Measurements from ENCODE around the gene TTC3. TPM values are rescaled to one million over a fixed set of nuclear protein-coding genes. Genes with fewer than 3 reads are reported as not detected.

The TTC3 gene
- total RNA-seq, 1 donor from 2014 or later: 223 TPM

GRCh38 chr21:37200641-37201480 lies 127.8 kb downstream of the TTC3 start:
- Histone ChIP-seq H3K79me2 (ENCODE audit: insufficient read depth, low read length) (no peaks in the 10 kb centered on the region), H3K27ac (ENCODE audit: low read depth, low read length) (no peak overlapping the region), H3K36me3 (ENCODE audit: insufficient read depth, low read length) (peaks cover 34% of the 10 kb centered on the region), H3K9ac (ENCODE audit: low read length) (no peak overlapping the region), H3K9me3 (ENCODE audit: insufficient read depth, low read depth, low read length) (no peaks in the 10 kb centered on the region), H3K4me3 (ENCODE audit: insufficient read depth, low read depth, low read length) (no peak overlapping the region), H3K27me3 (ENCODE audit: insufficient read depth, low read length) (no peaks in the 10 kb centered on the region), H2AFZ (ENCODE audit: low read depth, low read length) (no peak overlapping the region), H4K20me1 (ENCODE audit: insufficient read depth, low read length) (peaks cover 25% of the 10 kb centered on the region), H3K4me1 (ENCODE audit: insufficient read depth, low read length) (peaks cover 18% of the 10 kb centered on the region), H3K4me2 (ENCODE audit: low read length) (no peak overlapping the region)
- no peak overlapping the region for H3K4me3 Mint-ChIP-seq (ENCODE audit: unreplicated experiment)
- no peak overlapping the region for H3K27ac Mint-ChIP-seq (ENCODE audit: unreplicated experiment)
- H3K9me3 Mint-ChIP-seq (ENCODE audit: unreplicated experiment): no peaks in the 10 kb centered on the region
- peaks cover 31% of the 10 kb centered on the region for H3K36me3 Mint-ChIP-seq (ENCODE audit: low read depth, unreplicated experiment)
- DNase-seq (ENCODE audit: low read depth): no peak
- FAIRE-seq: no peak
- no peak for TF ChIP-seq EZH2 (IDR thresholded peaks at IDR 0.05; ENCODE audit: insufficient read depth, low read length)
- TF ChIP-seq, protein P1, sequence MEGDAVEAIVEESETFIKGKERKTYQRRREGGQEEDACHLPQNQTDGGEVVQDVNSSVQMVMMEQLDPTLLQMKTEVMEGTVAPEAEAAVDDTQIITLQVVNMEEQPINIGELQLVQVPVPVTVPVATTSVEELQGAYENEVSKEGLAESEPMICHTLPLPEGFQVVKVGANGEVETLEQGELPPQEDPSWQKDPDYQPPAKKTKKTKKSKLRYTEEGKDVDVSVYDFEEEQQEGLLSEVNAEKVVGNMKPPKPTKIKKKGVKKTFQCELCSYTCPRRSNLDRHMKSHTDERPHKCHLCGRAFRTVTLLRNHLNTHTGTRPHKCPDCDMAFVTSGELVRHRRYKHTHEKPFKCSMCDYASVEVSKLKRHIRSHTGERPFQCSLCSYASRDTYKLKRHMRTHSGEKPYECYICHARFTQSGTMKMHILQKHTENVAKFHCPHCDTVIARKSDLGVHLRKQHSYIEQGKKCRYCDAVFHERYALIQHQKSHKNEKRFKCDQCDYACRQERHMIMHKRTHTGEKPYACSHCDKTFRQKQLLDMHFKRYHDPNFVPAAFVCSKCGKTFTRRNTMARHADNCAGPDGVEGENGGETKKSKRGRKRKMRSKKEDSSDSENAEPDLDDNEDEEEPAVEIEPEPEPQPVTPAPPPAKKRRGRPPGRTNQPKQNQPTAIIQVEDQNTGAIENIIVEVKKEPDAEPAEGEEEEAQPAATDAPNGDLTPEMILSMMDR (IDR thresholded peaks at IDR 0.05; ENCODE audit: insufficient read depth, low read depth, low read length): no peak
- no peaks in the 10 kb centered on the region for H3K27me3 Mint-ChIP-seq (ENCODE audit: low read depth, unreplicated experiment)
- peaks cover 30% of the 10 kb centered on the region for H3K4me1 Mint-ChIP-seq (ENCODE audit: low read depth, unreplicated experiment)

- H3K27ac Mint-ChIP-seq (ENCODE audit: unreplicated experiment): peak overlapping the region; percentile 48
- H3K9me3 Mint-ChIP-seq (ENCODE audit: unreplicated experiment): no peaks in the 10 kb centered on the region
- no peaks in the 10 kb centered on the region for H3K9me3 ChIP-seq (ENCODE audit: insufficient read depth, low read depth, low read length)
- H3K4me1 ChIP-seq (ENCODE audit: insufficient read depth, low read length): peaks cover 19% of the 10 kb centered on the region
- H4K20me1 ChIP-seq (ENCODE audit: insufficient read depth, low read length): peaks cover 26% of the 10 kb centered on the region
- TF ChIP-seq, protein P1 (IDR thresholded peaks at IDR 0.05; ENCODE audit: insufficient read depth, low read depth, low read length): no peak
- no peak for TF ChIP-seq EZH2 (IDR thresholded peaks at IDR 0.05; ENCODE audit: insufficient read depth, low read length)
- H3K27me3 Mint-ChIP-seq (ENCODE audit: low read depth, unreplicated experiment): no peaks in the 10 kb centered on the region
- no peaks in the 10 kb centered on the region for H3K27me3 ChIP-seq (ENCODE audit: insufficient read depth, low read length)
- H3K36me3 ChIP-seq (ENCODE audit: insufficient read depth, low read length): peaks cover 32% of the 10 kb centered on the region
- no peak overlapping the region for H3K9ac ChIP-seq (ENCODE audit: low read length)
- no peak overlapping the region for H2AFZ ChIP-seq (ENCODE audit: low read depth, low read length)
- H3K4me3 ChIP-seq (ENCODE audit: insufficient read depth, low read depth, low read length): no peak overlapping the region
- no peak overlapping the region for H3K4me2 ChIP-seq (ENCODE audit: low read length)
- H3K79me2 ChIP-seq (ENCODE audit: insufficient read depth, low read length): no peaks in the 10 kb centered on the region
- DNase-seq (ENCODE audit: low read depth) (no peak), FAIRE-seq (peak; percentile 26)
- H3K27ac ChIP-seq (ENCODE audit: low read depth, low read length): no peak overlapping the region
- peak overlapping the region; percentile 35 for H3K4me3 Mint-ChIP-seq (ENCODE audit: unreplicated experiment)
- H3K4me1 Mint-ChIP-seq (ENCODE audit: low read depth, unreplicated experiment): peaks cover 29% of the 10 kb centered on the region
- peaks cover 32% of the 10 kb centered on the region for H3K36me3 Mint-ChIP-seq (ENCODE audit: low read depth, unreplicated experiment)
These were observed 129.4 kb downstream of the TTC3 start for GRCh38 chr21:37202221-37203110.
